NB4 (cell line): ENCODE results near the gene HMGCL.

Experiments used
- DNase-seq: peaks from one replicate; pipeline ENCODE4 v3.0.0; 2010; ENCODE audit warnings: low read depth
- H3K4me3 ChIP-seq: one replicate; pipeline ENCODE4 v1.5.1; 2011; ENCODE audit warnings: mild to moderate bottlenecking, low read depth, low read length, moderate library complexity
- MYC ChIP-seq: IDR thresholded peaks from 2 replicates; pipeline ENCODE4 v1.6.1; 2011; ENCODE audit warnings: low read depth, low read length
- POLR2A ChIP-seq: IDR thresholded peaks from 2 replicates; pipeline ENCODE4 v1.6.1; 2011; ENCODE audit warnings: mild to moderate bottlenecking; ENCODE audit not compliant: insufficient read length; ENCODE audit errors: extremely low read depth
- TF ChIP-seq, protein P1 (sequence below): IDR thresholded peaks from 2 replicates; pipeline ENCODE4 v1.6.1; 2011; ENCODE audit warnings: low read depth, low read length
- TF ChIP-seq, protein P2 (sequence below): IDR thresholded peaks from one replicate; pipeline ENCODE4 v1.5.1; 2012; ENCODE audit warnings: low read depth, low read length

Gene HMGCL

DNA sequence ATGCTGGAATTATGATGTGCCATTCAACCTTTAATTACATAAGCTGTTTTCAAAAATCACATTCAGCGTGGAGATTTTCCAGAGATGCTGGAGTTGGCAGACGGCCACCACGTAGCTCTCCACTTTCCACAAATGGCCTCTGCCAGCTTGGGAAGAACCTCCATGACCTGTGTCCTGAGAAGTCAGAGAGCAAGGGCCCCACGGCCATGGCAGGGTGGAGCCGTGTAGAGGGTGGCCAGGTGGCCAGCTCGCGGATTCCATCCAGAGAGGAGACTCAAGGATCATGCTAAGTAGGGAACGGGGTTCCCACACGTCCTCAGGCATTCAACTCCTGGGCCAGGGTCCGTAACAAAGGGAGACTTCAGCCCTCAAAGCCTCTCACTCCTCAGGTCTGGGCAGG is 23.4 kb downstream of the HMGCL start:
- TF ChIP-seq MYC = no peak
- DNase-seq = no peak
- H3K4me3 ChIP-seq = peak overlapping the region; percentile 80

DNA sequence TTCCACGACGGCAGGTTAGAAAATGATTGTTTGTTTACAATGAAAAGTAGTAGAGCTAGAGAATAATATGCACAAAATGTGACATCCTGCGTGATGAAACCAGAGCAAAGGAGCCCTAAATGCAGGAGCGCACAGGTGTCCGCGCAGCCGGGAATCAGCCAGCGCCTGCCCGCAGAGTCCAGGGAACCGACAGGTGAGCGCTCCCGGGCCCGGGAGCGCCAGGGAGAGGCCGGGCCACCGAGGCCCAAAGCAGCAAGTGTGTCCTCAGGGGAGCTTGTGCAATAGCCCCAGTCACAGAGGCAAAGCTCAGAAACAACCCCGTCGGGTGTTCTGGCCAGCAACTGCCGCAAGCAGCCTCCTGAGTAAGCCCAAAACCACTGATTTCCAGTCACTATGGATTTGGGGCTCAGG is 23.9 kb downstream of the HMGCL start:
- TF ChIP-seq, protein P1, sequence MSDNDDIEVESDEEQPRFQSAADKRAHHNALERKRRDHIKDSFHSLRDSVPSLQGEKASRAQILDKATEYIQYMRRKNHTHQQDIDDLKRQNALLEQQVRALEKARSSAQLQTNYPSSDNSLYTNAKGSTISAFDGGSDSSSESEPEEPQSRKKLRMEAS = no peak
- TF ChIP-seq POLR2A = no peak
- no peak for TF ChIP-seq MYC
- TF ChIP-seq, protein P2, sequence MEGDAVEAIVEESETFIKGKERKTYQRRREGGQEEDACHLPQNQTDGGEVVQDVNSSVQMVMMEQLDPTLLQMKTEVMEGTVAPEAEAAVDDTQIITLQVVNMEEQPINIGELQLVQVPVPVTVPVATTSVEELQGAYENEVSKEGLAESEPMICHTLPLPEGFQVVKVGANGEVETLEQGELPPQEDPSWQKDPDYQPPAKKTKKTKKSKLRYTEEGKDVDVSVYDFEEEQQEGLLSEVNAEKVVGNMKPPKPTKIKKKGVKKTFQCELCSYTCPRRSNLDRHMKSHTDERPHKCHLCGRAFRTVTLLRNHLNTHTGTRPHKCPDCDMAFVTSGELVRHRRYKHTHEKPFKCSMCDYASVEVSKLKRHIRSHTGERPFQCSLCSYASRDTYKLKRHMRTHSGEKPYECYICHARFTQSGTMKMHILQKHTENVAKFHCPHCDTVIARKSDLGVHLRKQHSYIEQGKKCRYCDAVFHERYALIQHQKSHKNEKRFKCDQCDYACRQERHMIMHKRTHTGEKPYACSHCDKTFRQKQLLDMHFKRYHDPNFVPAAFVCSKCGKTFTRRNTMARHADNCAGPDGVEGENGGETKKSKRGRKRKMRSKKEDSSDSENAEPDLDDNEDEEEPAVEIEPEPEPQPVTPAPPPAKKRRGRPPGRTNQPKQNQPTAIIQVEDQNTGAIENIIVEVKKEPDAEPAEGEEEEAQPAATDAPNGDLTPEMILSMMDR = no peak
- peak; percentile 74 for DNase-seq
- H3K4me3 ChIP-seq = peak overlapping the region; percentile 80

DNA sequence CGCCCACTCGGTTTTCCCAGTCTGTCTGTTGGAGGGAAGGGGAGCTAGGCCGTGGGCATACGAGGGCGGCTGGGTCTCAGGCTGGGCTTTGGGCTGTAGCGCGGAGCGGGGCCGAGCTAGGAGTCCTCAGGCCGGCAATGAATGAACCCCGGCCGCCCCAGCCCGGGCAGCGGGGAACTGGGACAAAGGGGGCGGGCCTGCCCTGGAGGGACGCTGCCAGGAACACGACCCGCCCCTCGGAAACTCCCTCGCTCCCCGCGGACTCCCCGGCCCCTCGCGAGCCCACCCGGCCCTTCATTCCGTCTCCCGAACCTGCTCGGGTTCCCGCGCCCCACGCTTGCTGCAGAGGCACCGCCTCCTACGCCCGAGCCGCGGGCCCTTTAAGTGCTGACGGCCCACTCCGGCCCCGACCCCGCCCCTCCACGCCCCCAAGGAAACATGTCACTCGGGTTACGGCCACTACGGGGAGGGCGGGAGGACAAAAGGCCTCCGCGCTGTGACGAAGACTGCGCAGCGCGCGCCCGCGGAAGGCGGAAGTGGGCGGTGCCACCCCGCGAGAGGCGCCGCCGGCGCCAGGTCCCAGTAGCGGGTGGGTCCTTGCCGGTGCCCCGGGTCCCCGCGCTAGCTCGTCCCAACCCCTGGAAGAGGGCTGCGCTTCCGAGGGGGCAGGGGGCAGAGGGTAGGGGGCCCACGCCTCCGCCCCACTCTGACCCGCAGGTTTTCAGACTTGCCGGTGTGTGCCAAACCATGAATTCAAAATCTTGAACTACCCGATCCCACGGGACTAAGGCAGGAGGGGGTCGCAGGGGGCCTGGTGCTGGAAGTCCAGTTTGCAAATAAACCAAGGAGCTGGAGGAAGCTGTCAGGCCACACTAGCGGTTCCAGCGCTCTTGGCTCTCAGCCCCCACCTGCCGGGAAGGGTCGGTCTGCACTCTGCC is 24.6 kb downstream of the HMGCL start, which contains the start of gene GALE:
Gene GALE, minus strand, starts transcription at position 355 of the 938 bp plus-strand sequence. CDS start 1,747 bp downstream, outside the sequence.
- H3K4me3 ChIP-seq = peak within 1 kb of the TSS; percentile 80
- TF ChIP-seq POLR2A = peak; percentile 44
- TF ChIP-seq, protein P1 = 0 out of 2 replicates have a peak, but pooled peaks have one; percentile 37
- TF ChIP-seq, protein P2 = no peak
- TF ChIP-seq MYC = peak; percentile 61; the same call in 1 of the 2 replicates
- peak; percentile 96 for DNase-seq

DNA sequence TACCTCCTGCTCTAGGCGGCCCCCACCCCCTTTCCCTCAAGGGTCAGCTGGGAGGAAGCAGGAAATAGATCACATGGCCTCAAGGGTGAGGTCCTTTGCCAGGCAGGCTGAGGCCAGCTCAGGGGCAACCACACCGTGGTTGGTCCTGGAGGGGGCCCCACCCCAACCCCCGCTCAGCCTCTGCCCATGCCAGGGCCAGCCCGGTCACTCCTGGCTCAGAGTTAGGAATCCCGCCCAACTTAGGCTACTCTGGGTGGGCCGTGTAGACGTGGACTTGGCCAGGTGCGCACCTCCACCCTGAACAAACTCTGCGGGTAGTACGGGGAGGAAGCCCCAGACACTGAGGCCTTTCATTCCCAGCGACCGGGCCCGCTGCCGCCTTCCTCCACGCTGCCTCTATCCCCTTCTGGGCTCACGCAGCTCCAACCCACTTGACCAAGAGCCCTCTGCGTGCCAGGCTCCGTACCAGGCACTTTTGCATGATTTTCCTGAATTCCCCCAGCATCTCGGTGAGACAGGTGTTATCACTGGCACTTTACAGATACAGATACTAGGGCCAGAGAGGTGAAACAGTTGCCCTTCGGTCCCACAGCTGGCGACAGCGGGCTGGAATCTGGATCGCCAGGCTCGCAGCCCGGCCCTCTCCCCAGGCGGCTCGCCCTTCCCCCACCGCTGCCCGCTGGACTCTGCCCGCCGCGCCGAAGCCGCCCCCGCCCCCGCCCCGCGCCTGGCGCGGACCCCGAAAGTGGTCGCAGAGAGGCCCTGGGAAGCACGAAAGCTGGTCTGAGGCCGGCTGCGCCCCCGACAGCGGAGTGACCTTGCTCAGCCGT is 25.4 kb downstream of the HMGCL start:
- no peak for TF ChIP-seq POLR2A
- TF ChIP-seq, protein P1 = peak; percentile 70
- peak overlapping the region; percentile 79 for H3K4me3 ChIP-seq
- peak; percentile 69 for DNase-seq

DNA sequence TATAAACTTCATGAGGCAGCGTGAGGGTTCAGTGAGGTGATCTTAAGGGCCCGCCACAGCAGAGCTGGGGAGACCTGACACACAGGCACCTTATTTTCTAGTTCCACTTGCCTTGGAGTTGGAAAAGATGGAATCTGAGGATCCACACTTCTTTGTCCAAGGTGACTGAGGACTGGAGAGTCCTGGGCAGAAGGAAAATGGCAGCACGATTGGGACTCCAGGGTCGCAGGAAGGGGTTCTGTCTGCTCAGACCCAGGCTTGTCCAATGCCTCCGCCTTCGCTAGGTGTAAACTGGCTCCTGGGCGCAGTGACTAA is 26.0 kb downstream of the HMGCL start:
- H3K4me3 ChIP-seq = peak overlapping the region; percentile 79
- TF ChIP-seq POLR2A = no peak
- TF ChIP-seq, protein P2 = no peak
- TF ChIP-seq, protein P1 = no peak
- no peak for TF ChIP-seq MYC
- no peak for DNase-seq

DNA sequence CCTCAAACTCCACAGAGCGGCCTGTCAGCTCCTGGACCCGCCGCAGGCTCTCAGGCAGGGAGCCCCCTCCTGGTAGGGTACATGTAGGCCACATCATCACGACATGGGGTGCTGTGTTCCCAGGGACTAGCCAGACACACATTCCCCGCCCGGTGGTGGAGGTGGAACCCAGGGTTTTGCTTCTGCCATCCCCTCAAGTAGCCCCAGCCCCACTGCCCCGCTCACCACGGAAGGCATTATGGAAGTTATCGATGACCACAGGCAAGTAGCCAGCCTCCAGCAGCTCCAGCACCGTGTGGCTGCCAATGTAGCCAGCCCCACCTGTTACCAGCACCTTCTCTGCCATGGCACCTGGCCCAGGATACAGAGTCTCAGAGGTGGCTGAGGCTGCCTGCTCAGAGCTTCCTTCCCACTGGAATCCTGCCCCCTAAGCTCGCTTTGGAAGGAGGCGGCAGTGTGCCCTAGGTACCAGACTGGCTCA is 26.5 kb downstream of the HMGCL start:
- TF ChIP-seq, protein P1 = no peak
- TF ChIP-seq, protein P2 = peak; percentile 24
- DNase-seq = peak; percentile 47
- no peak overlapping the region for H3K4me3 ChIP-seq
